Ammon's horn (tissue), 1 donor: Measurements from ENCODE around the gene OR10H5.
"Not testable (repeated sequence)": the region's sequence is repeated elsewhere in the genome, so short reads cannot be mapped to it uniquely, and the experiment has no call there.

ENCODE experiments used
- DNase-seq: peaks from one replicate; pipeline ENCODE4 v3.0.0-alpha.2; 2016; ENCODE audit warnings: low spot score

OR10H5 gene

GRCh38 chr19:15812060-15812722 is 24.7 kb downstream of the OR10H5 start:
- DNase-seq = no peak

- no peak for DNase-seq
Observed at GRCh38 chr19:15813916-15814315, 26.5 kb downstream of the OR10H5 start.

- DNase-seq = no peak
Observed at GRCh38 chr19:15815306-15815705, 27.8 kb downstream of the OR10H5 start, which contains the start of gene OR10H1. TSS of gene OR10H1 (minus strand) at chr19:15815664. CDS start at chr19:15808037, 7,627 bp downstream.

GRCh38 chr19:15820646-15821045 is 33.2 kb downstream of the OR10H5 start:
- no peak for DNase-seq

GRCh38 chr19:15825753-15826152 is 38.3 kb downstream of the OR10H5 start:
- no peak for DNase-seq

DNA sequence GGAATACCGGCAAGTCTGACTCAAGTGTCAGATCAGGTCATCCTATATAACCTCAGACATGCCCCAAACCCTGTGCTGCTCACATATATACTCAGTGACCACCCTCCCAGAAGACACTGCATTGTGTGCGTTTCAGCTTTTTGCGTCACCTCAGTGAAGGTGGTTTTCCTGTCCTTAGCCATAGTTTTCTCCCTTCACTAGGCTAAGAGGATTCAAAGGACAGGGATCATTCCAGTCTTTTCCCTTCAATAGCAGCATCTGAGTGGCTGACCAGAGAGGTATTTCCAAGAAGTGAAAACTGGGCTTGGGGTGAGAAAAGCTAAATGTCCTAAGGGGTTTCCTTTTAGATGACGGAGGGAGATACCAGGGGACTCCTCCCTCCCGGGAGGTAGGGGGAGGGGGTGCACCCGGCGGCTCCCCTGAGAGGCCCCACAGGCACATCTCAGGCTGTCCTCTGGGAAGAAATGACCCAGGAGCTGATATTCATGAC is 40.7 kb downstream of the OR10H5 start:
- no peak for DNase-seq

GRCh38 chr19:15828611-15829305 is 41.3 kb downstream of the OR10H5 start:
- DNase-seq = not testable (repeated sequence)

DNA sequence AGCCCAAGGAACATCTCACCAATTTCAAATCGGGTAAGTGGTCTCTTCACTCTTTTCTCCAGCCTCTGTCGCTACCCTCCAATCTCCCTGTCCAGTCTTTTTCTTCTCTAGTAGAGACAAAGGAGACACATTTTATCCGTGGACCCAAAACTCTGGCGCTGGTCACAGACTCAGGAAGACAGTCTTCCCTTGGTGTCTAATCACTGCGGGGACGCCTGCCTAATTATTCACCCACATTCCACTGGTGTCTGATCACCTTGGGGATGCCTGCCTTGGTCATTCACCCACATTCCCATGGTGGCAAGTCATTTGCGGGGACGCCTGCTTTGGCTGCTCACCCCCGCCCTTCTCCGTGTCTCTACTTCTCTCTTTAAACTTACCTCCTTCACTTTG is 41.8 kb downstream of the OR10H5 start:
- no peak for DNase-seq

- DNase-seq = no peak
Observed at GRCh38 chr19:15829786-15830185, 42.3 kb downstream of the OR10H5 start.

- no peak for DNase-seq
Observed at GRCh38 chr19:15831626-15832025, 44.2 kb downstream of the OR10H5 start.

GRCh38 chr19:15834232-15834631 is 46.8 kb downstream of the OR10H5 start:
- DNase-seq = not testable (repeated sequence)

GRCh38 chr19:15835565-15836329 is 48.3 kb downstream of the OR10H5 start:
- peak; percentile 3 for DNase-seq

GRCh38 chr19:15836330-15837220 is 49.1 kb downstream of the OR10H5 start:
- peak; percentile 98 for DNase-seq

DNA sequence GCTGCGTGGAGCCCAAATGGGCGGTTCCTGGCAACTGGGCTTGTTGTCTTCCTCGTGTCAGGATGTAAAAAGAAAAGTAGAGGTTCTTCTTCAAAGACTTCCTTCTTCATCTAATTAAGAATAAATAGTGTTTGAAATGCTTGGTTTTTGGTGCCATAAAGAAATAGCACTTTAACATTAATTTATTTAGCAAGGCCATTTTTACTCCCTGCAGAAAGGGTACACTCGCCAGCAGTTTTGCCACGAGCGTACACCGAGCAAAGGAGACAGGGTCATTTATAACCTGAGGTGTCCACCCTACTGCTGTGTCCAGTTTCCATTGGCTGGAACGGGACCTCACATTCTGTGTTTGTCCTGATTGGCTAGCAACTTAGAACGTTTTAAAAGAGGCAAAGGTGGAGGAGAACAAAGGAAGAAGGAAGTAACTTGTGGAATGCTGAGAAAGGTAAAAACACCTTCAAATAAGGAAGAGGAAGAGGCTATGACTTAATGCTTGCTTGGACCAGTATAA is 49.8 kb downstream of the OR10H5 start:
- DNase-seq = no peak

DNA sequence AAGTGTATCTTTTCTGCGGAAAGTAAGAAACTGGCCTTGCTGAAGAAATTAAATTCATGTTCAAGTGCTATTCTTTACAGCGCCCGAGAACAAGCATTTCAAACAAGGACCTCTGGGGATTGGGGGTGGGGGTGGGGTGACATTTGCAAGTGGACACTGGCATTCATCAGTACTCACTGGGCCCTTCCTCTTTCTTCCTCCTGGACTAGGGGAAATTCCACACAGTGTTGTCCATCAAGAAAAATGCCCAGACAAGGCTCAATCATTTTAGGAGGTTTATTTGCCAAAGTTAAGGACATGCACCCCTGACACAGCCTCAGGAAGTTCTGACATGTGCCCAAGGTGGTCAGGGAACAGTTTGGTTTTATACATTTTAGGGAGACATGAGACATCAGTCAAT is 50.9 kb downstream of the OR10H5 start:
- no peak for DNase-seq

- DNase-seq = not testable (repeated sequence)
Observed at GRCh38 chr19:15839888-15840287, 52.4 kb downstream of the OR10H5 start.

DNA sequence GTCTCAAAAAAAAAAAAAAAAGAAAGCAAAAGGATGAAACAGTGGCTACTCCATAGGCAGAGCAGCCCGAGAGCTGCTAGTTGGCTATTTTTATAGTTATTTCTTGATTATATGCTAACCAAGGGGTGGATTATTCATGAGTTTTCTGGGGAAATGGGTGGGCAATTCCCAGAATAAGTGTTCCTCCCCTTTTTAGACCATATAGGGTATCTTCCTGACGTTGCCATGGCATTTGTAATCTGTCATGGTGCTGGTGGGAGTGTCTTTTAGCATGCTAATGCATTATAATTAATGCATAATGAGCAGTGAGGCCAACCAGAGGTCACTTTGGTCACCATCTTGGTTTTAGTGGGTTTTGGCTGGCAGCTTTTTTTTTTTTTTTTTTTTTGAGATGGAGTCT is 53.4 kb downstream of the OR10H5 start:
- no peak for DNase-seq

DNA sequence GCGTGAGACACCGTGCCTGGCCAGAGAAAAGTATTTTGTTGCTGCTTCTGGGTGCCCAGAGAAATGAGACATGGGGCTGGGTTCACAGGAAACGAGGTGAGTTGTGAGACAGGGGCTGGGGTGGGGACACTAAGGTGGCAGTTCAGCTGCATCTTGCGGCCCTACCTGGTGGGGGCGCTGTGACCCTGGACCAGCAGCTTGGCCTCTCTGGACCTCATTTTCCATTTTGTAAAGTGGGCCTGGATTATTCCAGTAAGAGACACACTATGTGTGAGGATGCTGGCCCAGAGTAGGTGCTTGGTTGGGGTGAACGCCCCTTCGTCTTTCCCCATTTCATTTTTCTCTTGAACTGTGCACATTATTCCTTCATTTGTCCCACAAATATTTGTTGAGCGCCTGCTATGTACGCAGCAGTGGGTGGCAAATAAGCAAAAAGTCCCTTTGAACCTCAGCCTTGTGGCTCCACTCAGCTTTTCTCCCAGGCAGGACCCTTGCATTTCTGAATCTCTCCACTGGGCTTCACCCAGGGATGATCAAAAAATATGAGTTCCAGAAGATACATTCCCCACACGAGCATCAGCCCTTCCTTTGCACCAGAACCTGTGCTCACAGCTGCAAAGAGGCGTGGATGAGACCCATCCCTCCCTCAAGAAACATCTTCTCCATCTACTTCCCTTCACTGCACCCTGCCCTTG is 54.6 kb downstream of the OR10H5 start:
- no peak for DNase-seq

DNA sequence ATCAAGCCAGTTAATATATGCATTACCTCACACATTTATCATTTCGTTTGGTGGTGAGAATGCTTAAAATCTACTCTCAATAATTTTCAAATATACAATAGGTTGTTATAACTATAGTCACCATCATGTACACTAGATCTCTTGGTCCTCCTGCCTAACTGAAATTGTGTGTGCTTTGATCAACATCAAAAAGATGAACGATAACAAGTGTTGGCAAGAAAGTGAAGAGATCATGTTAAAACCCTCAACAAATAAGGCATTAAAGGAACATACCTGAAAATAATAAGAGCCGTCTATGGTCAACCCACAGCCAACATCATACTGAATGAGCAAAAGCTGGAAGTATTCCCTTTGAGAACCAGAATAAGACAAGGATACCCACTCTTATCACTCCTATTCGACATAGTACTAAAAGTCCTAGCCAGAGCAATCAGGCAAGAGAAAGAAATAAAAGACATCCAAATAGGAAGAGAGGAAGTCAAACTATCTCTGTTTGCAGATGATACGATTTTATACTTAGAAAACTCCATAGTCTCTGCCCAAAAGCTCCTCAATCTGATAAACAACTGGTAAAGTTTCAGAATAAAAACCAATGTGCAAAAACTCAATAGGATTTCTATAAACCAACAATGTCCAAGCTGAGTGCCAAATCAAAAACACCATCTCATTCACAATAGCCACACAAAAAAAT is 55.9 kb downstream of the OR10H5 start:
- DNase-seq = no peak

DNA sequence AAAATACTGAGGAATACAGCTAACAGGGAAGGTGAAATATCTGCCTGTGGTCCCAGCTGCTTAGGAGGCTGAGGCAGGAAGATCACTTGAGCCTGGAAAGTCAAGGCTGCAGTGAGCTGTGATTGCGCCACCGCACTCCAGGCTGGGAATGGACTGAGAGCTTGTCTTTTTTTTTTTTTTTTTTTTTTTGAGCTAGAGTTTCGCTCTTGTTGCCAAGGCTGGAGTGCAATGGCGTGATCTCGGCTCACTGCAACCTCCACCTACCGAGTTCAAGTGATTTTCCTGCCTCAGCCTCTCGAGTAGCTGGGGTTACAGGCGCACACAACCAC is 56.4 kb downstream of the OR10H5 start:
- not testable (repeated sequence) for DNase-seq
